IMR-90 (cell line): ENCODE results near the gene MCTP1. TPM values are rescaled to one million over a fixed set of nuclear protein-coding genes. Genes with fewer than 3 reads are reported as not detected.

Experiments
- ATAC-seq: fragments of 200-7000 bp; cut with Tn5 transposase; 2 replicates; pipeline ENCODE4 v1.9.1; 2020; ENCODE audit warnings: low read depth, mild to moderate bottlenecking, moderate library complexity
- BruUV-seq: library from RNA; stranded (reverse); fragments of 400-500 nt; replicated peaks from 2 replicates; lab custom pipeline; 2021; lab: Mats Ljungman, UMichigan
- CTCF ChIA-PET: fragments of 300-600 bp; formaldehyde crosslinking; extraction: SDS; loops from one replicate; lab custom pipeline; 2021; ENCODE audit warnings: antibody characterized with exemption; lab: Yijun Ruan, JAX
- POLR2A ChIA-PET: fragments of 300-600 bp; sonication (Branson Sonifier 250); formaldehyde crosslinking; loops from one replicate; lab custom pipeline; 2022; ENCODE audit warnings: antibody characterized with exemption; ENCODE audit not compliant: unreplicated experiment; lab: Charles Lee
- DNase-seq: peaks from one replicate; pipeline ENCODE4 v3.0.0; 2013
- H2AFZ ChIP-seq: replicated peaks from 2 replicates; pipeline ENCODE3; 2013; ENCODE audit warnings: low read length, mild to moderate bottlenecking; ENCODE audit not compliant: poor library complexity
- H2AK5ac ChIP-seq: 2 replicates; pipeline ENCODE4 v1.6.1; 2013; ENCODE audit warnings: low read depth, low read length, inconsistent platforms
- H2AK9ac ChIP-seq: replicated peaks from 2 replicates; pipeline ENCODE3; 2013; ENCODE audit warnings: mild to moderate bottlenecking, low read depth, low read length, moderate library complexity; ENCODE audit not compliant: poor library complexity
- H2BK120ac ChIP-seq: 2 replicates; pipeline ENCODE4 v1.6.1; 2013; ENCODE audit warnings: low read depth, low read length, inconsistent platforms
- H2BK15ac ChIP-seq: 3 replicates; pipeline ENCODE4 v1.6.1; 2013; ENCODE audit warnings: low read depth, low read length, inconsistent platforms
- H2BK20ac ChIP-seq: 2 replicates; pipeline ENCODE4 v1.6.1; 2013; ENCODE audit warnings: low read depth, mild to moderate bottlenecking, inconsistent platforms, low read length, moderate library complexity
- H2BK5ac ChIP-seq: 2 replicates; pipeline ENCODE4 v1.6.1; 2013; ENCODE audit warnings: mild to moderate bottlenecking, low read depth, low read length, inconsistent platforms; ENCODE audit not compliant: poor library complexity, severe bottlenecking
- H3K14ac ChIP-seq: replicated peaks from 2 replicates; pipeline ENCODE4 v1.6.1; 2013; ENCODE audit warnings: low read depth, low read length, inconsistent platforms
- H3K18ac ChIP-seq: 2 replicates; pipeline ENCODE4 v1.6.1; 2013; ENCODE audit warnings: low read depth, low read length, control low read depth
- H3K23ac ChIP-seq: 2 replicates; pipeline ENCODE4 v1.6.1; 2013; ENCODE audit warnings: low read depth, low read length, inconsistent platforms
- H3K27ac ChIP-seq: 2 replicates; pipeline ENCODE4 v1.5.1; 2013; ENCODE audit warnings: mild to moderate bottlenecking, control low read depth, low read length; ENCODE audit not compliant: insufficient read depth
- H3K27me3 ChIP-seq: 2 replicates; pipeline ENCODE4 v1.6.1; 2013; ENCODE audit warnings: low read length; ENCODE audit not compliant: control insufficient read depth, insufficient read depth
- H3K36me3 ChIP-seq: 2 replicates; pipeline ENCODE4 v1.6.1; 2013; ENCODE audit warnings: low read length, mixed read lengths; ENCODE audit not compliant: control insufficient read depth, insufficient read depth
- H3K4ac ChIP-seq: 2 replicates; pipeline ENCODE4 v1.6.1; 2013; ENCODE audit warnings: low read depth, low read length, inconsistent platforms
- H3K4me1 ChIP-seq: 2 replicates; pipeline ENCODE4 v1.6.1; 2013; ENCODE audit warnings: low read length, mixed read lengths; ENCODE audit not compliant: control insufficient read depth, insufficient read depth
- H3K4me2 ChIP-seq: 2 replicates; pipeline ENCODE4 v1.6.1; 2013; ENCODE audit warnings: low read depth, mild to moderate bottlenecking, control low read depth, low read length, moderate library complexity
- H3K4me3 ChIP-seq: 2 replicates; pipeline ENCODE4 v1.5.1; 2013; ENCODE audit warnings: low read depth, mild to moderate bottlenecking, control low read depth, low read length, moderate library complexity; ENCODE audit not compliant: insufficient read depth
- H3K56ac ChIP-seq: 2 replicates; pipeline ENCODE4 v1.6.1; 2013; ENCODE audit warnings: low read length, inconsistent platforms; ENCODE audit not compliant: insufficient read depth; ENCODE audit errors: extremely low read depth
- H3K79me1 ChIP-seq, 2 experiments: 2 replicates each; pipeline ENCODE4 v1.6.1; 2013; ENCODE audit warnings: low read length in 2 of 2, inconsistent platforms in 1 of 2, low read depth in 1 of 2
- H3K9ac ChIP-seq: 2 replicates; pipeline ENCODE4 v1.6.1; 2013; ENCODE audit warnings: low read depth, low read length, control low read depth
- H3K9me1 ChIP-seq: 2 replicates; pipeline ENCODE4 v1.6.1; 2013; ENCODE audit warnings: low read length, inconsistent platforms; ENCODE audit not compliant: insufficient read depth
- H3K9me3 ChIP-seq: 2 replicates; pipeline ENCODE4 v1.6.1; 2013; ENCODE audit warnings: low read length; ENCODE audit not compliant: control insufficient read depth, insufficient read depth
- H4K20me1 ChIP-seq: 2 replicates; pipeline ENCODE4 v1.6.1; 2013; ENCODE audit warnings: low read length, inconsistent platforms; ENCODE audit not compliant: insufficient read depth
- H4K5ac ChIP-seq: 2 replicates; pipeline ENCODE4 v1.6.1; 2013; ENCODE audit warnings: mild to moderate bottlenecking, low read depth, low read length, control low read depth
- H4K8ac ChIP-seq, 2 experiments: 2 replicates each; pipeline ENCODE4 v1.6.1; 2013; ENCODE audit warnings: low read depth in 2 of 2, low read length in 2 of 2, control low read depth in 1 of 2, inconsistent platforms in 1 of 2
- H4K91ac ChIP-seq: 2 replicates; pipeline ENCODE4 v1.6.1; 2013; ENCODE audit warnings: low read depth, low read length, inconsistent platforms; ENCODE audit not compliant: insufficient read depth
- BHLHE40 ChIP-seq: fragments of 150-350 bp; IDR thresholded peaks from 2 replicates; pipeline ENCODE4 v1.6.1; 2016; ENCODE audit warnings: mild to moderate bottlenecking, low read depth, low read length
- CEBPB ChIP-seq: IDR thresholded peaks from 2 replicates; pipeline ENCODE4 v1.6.1; 2012; ENCODE audit warnings: low read depth, low read length, improper control_type of control experiment
- CHD1 ChIP-seq: IDR thresholded peaks from 2 replicates; pipeline ENCODE4 v1.6.1; 2012; ENCODE audit warnings: low read depth, low read length, improper control_type of control experiment
- ELK1 ChIP-seq: fragments of 150-350 bp; IDR thresholded peaks from 2 replicates; pipeline ENCODE4 v1.6.1; 2016; ENCODE audit warnings: low read depth, mild to moderate bottlenecking, low read length, moderate library complexity, borderline replicate concordance
- FOS ChIP-seq: fragments of 150-350 bp; IDR thresholded peaks from 2 replicates; pipeline ENCODE4 v1.6.1; 2016; ENCODE audit warnings: low read depth, low read length
- MAFK ChIP-seq: IDR thresholded peaks from 2 replicates; pipeline ENCODE4 v1.6.1; 2012; ENCODE audit warnings: low read depth, low read length, improper control_type of control experiment
- MAZ ChIP-seq: IDR thresholded peaks from 2 replicates; pipeline ENCODE4 v1.6.1; 2012; ENCODE audit warnings: low read depth, mild to moderate bottlenecking, low read length, improper control_type of control experiment, moderate library complexity, borderline replicate concordance
- MXI1 ChIP-seq: IDR thresholded peaks from 2 replicates; pipeline ENCODE4 v1.6.1; 2012; ENCODE audit warnings: low read depth, mild to moderate bottlenecking, low read length, moderate library complexity, borderline replicate concordance
- NFE2L2 ChIP-seq: fragments of 150-350 bp; IDR thresholded peaks from 2 replicates; pipeline ENCODE4 v1.6.1; 2016; ENCODE audit warnings: low read depth, mild to moderate bottlenecking, low read length
- POLR2A ChIP-seq: IDR thresholded peaks from 2 replicates; pipeline ENCODE4 v1.6.1; 2012; ENCODE audit warnings: mild to moderate bottlenecking, low read depth, low read length
- RAD21 ChIP-seq: IDR thresholded peaks from 2 replicates; pipeline ENCODE4 v1.6.1; 2012; ENCODE audit warnings: low read length, improper control_type of control experiment
- RCOR1 ChIP-seq: IDR thresholded peaks from 2 replicates; pipeline ENCODE4 v1.6.1; 2012; ENCODE audit warnings: mild to moderate bottlenecking, low read length, improper control_type of control experiment; ENCODE audit not compliant: insufficient replicate concordance
- RFX5 ChIP-seq: IDR thresholded peaks from 2 replicates; pipeline ENCODE4 v1.8.0; 2012; ENCODE audit warnings: low read depth, mild to moderate bottlenecking, low read length, moderate library complexity
- USF2 ChIP-seq: fragments of 150-350 bp; IDR thresholded peaks from 2 replicates; pipeline ENCODE4 v1.6.1; 2017; ENCODE audit warnings: mild to moderate bottlenecking, antibody characterized with exemption, low read length, low read depth
- WGBS, 2 experiments: methylation state at CpG; one replicate each; pipeline versions ENCODE4 v1.1.5 to v1.1.7; 2013; ENCODE audit warnings: missing lambda C conversion rate in 2 of 2; ENCODE audit not compliant: insufficient read length in 1 of 2; ENCODE audit errors: extremely low coverage in 2 of 2; 5-methylcytosine and 5-hydroxymethylcytosine counted together
- dilution Hi-C: fragments of 300-500 bp; cut with HindIII; formaldehyde crosslinking; loops from one replicate; pipeline ENCODE4 v1.14.3; 2018; ENCODE audit warnings: low sequenced_read_pairs; ENCODE audit not compliant: unreplicated experiment
- in situ Hi-C: fragments of 300-500 bp; cut with MboI; formaldehyde crosslinking; loops from 3 replicates; pipeline ENCODE4 v1.14.3; 2019; ENCODE audit warnings: low sequenced_read_pairs, inconsistent platforms, mixed read lengths
- intact Hi-C: fragments of 100-400 bp; cut with micrococcal nuclease; formaldehyde crosslinking; loops from 2 replicates; pipeline ENCODE4 v1.10.0; 2022
- polyA plus RNA-seq, 3 experiments: library from polyadenylated mRNA; depleted of rRNA; stranded (reverse); fragments of >200 nt; gene quantifications; 2 replicates each; pipeline ENCODE4 v1.2.3, GENCODE V29; 2012; ENCODE audit warnings: low replicate concordance in 1 of 3
- total RNA-seq: library from RNA; depleted of rRNA; stranded (reverse); fragments of >200 nt; gene quantifications from 2 replicates; pipeline ENCODE4 v1.2.3, GENCODE V29; 2012
- TF ChIP-seq, protein P1 (sequence below): conservative IDR thresholded peaks from 2 replicates; pipeline ENCODE4 v1.5.1; 2012; ENCODE audit warnings: mild to moderate bottlenecking, low read depth, low read length, improper control_type of control experiment

MCTP1 gene
- total and polyA plus RNA-seq, 2 of the 4 experiments (the other 2 are of a cell fraction): 0.21 TPM; not detected in 1

- no peak overlapping the region for H2BK15ac ChIP-seq
- no peaks in the 10 kb centered on the region for H4K20me1 ChIP-seq
- in situ Hi-C loops (no loop called here), intact Hi-C loops (no loop called here), dilution Hi-C loops (no loop called here)
- H4K91ac ChIP-seq: no peak overlapping the region
- WGBS, 2 experiments: no CpG with 5 or more reads among the region's 3 CpGs
- H2BK5ac ChIP-seq: no peak overlapping the region
- no peak overlapping the region for H3K56ac ChIP-seq
- TF ChIP-seq CEBPB: no peak
- no peak for TF ChIP-seq MAZ
- no peak for TF ChIP-seq RFX5
- TF ChIP-seq RAD21: no peak
- TF ChIP-seq MXI1: no peak
- TF ChIP-seq, protein P1, sequence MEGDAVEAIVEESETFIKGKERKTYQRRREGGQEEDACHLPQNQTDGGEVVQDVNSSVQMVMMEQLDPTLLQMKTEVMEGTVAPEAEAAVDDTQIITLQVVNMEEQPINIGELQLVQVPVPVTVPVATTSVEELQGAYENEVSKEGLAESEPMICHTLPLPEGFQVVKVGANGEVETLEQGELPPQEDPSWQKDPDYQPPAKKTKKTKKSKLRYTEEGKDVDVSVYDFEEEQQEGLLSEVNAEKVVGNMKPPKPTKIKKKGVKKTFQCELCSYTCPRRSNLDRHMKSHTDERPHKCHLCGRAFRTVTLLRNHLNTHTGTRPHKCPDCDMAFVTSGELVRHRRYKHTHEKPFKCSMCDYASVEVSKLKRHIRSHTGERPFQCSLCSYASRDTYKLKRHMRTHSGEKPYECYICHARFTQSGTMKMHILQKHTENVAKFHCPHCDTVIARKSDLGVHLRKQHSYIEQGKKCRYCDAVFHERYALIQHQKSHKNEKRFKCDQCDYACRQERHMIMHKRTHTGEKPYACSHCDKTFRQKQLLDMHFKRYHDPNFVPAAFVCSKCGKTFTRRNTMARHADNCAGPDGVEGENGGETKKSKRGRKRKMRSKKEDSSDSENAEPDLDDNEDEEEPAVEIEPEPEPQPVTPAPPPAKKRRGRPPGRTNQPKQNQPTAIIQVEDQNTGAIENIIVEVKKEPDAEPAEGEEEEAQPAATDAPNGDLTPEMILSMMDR: no peak
- TF ChIP-seq BHLHE40: no peak
- TF ChIP-seq NFE2L2: no peak
- TF ChIP-seq CHD1: no peak
- no peak for TF ChIP-seq FOS
- no peak for TF ChIP-seq USF2
- TF ChIP-seq ELK1: no peak
- no peak for TF ChIP-seq RCOR1
- no peak for TF ChIP-seq MAFK
- no peak for TF ChIP-seq POLR2A
- no TSS peak for BruUV-seq
- H2BK120ac ChIP-seq: no peak overlapping the region
- no peak overlapping the region for H2AK5ac ChIP-seq
- no peaks in the 10 kb centered on the region for H3K27me3 ChIP-seq
- no peak overlapping the region for H4K8ac ChIP-seq
- no peak overlapping the region for H3K4me2 ChIP-seq
- no peaks in the 10 kb centered on the region for H3K4me1 ChIP-seq
- no peak overlapping the region for H3K14ac ChIP-seq
- no peak overlapping the region for H2AK9ac ChIP-seq
- H3K9ac ChIP-seq: no peak overlapping the region
- H3K18ac ChIP-seq: no peak overlapping the region
- H3K9me1 ChIP-seq: no peaks in the 10 kb centered on the region
- no peak overlapping the region for H3K27ac ChIP-seq
- no peak overlapping the region for H4K5ac ChIP-seq
- no peaks in the 10 kb centered on the region for H3K9me3 ChIP-seq
- ATAC-seq (no peak), DNase-seq (no peak)
- H2BK20ac ChIP-seq: no peak overlapping the region
- ChIA-PET POLR2A (no interaction called here), CTCF (interaction anchor here (0.8 kb wide), 1 partner anchor 14 kb away, joined by 3 read pairs; no protein-coding TSS in a partner anchor)
- H3K4me3 ChIP-seq: no peak overlapping the region
- no peaks in the 10 kb centered on the region for H3K36me3 ChIP-seq
- H2AFZ ChIP-seq: no peak overlapping the region
- no peaks in the 10 kb centered on the region for H3K79me1 ChIP-seq
- no peak overlapping the region for H3K4ac ChIP-seq
- no peak overlapping the region for H3K23ac ChIP-seq
Observed at GRCh38 chr5:95043648-95044047, 241.2 kb downstream of the MCTP1 start.
